ENCODE measurements around the gene CLEC16A. TPM values are rescaled to one million over a fixed set of nuclear protein-coding genes. Genes with fewer than 3 reads are reported as not detected.

CLEC16A gene
- total and polyA plus RNA-seq, 7 experiments from 2014 or later = 14.7 to 38.2 (median 31.8) TPM

DNA sequence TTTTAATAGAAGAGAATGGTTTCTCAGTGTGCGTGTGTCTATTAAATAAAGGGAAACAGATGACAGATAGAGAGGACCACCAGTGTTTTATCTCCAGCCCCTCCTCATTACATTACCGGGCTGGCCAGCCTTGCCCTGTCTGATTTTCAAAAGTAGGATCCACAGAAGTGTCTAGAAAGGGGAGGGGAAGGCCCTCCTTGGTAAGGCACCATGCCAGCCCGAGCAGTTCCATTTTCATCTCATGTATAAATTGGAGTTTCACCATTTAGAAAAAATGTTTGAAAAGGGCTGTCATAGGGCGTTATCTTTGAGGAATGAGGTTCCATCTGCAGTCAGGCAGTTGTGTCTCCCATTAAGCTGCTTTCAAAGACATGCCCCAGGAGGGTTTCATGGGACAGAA lies 214.9 kb downstream of the CLEC16A start:
- no peaks in the 10 kb centered on the region for H3K27me3 Mint-ChIP-seq
- POLR2A ChIA-PET = no interaction called here

DNA sequence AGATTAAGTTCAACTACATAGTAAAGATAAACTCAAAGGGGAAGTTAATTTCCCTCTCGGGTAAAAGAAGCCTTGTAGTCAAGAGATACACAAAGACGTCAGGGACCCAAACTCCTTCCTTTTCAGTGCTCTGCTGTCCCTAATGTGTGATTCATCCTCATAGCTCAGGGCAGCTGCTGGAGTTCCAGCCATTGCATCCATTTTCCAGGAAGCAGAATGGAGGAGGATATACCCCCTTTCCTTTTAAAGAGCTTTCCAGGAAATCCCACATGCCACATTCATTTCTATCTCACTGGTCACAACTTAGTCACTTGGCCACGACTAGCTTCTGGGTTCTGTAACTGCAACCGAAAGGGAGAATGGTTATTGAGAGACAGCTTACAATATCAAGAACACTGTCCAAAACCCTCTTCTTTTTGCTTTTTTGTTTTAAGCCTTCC lies 216.3 kb downstream of the CLEC16A start:
- CTCF ChIA-PET = no interaction called here
- Mint-ChIP-seq H3K36me3 (peaks cover 0 to 29% (median 3%) of the 10 kb centered on the region in 5 donors), H3K4me1 (peaks cover 0 to 75% (median 0%) of the 10 kb centered on the region in 7 donors), H3K27ac (peak overlapping the region in 2 of 9 donors; percentile 16 to 57), H3K9me3 (peaks cover 0 to 4% (median 0%) of the 10 kb centered on the region in 11 donors), H3K27me3 (no peaks in the 10 kb centered on the region), H3K4me3 (no peak overlapping the region)
- Histone ChIP-seq H3K9me3 (ENCODE audit: control insufficient read depth in 2 of 3, low read length in 3 of 3) (no peaks in the 10 kb centered on the region), H3K4me3 (ENCODE audit: low read length) (no peak overlapping the region), H3K36me3 (ENCODE audit: control insufficient read depth in 2 of 3, insufficient read depth in 3 of 3, low read length in 3 of 3) (peaks cover 0 to 5% (median 0%) of the 10 kb centered on the region in 3 experiments), H3K27ac (ENCODE audit: low read depth, low read length) (no peak overlapping the region), H3K4me1 (ENCODE audit: control insufficient read depth in 2 of 2, insufficient read depth in 2 of 2, low read length in 2 of 2) (no peaks in the 10 kb centered on the region), H3K27me3 (ENCODE audit: control insufficient read depth in 2 of 2, insufficient read depth in 2 of 2, low read length in 2 of 2) (no peaks in the 10 kb centered on the region)
- intact Hi-C loops (cut with micrococcal nuclease) = no loop called here
- POLR2A ChIA-PET = no interaction called here
- no peak for DNase-seq
- ATAC-seq = peak; percentile 20

More for the DNA sequence above, 214.9 kb downstream of the CLEC16A start:
- peaks cover 0 to 4% (median 0%) of the 10 kb centered on the region in 11 donors for H3K9me3 Mint-ChIP-seq
- Histone ChIP-seq H3K36me3 (ENCODE audit: control insufficient read depth in 2 of 3, insufficient read depth in 3 of 3, low read length in 3 of 3) (no peaks in the 10 kb centered on the region), H3K4me3 (ENCODE audit: low read length) (no peak overlapping the region), H3K4me1 (ENCODE audit: control insufficient read depth in 2 of 2, insufficient read depth in 2 of 2, low read length in 2 of 2) (no peaks in the 10 kb centered on the region), H3K27me3 (ENCODE audit: control insufficient read depth in 2 of 2, insufficient read depth in 2 of 2, low read length in 2 of 2) (no peaks in the 10 kb centered on the region), H3K27ac (ENCODE audit: low read depth, low read length) (no peak overlapping the region), H3K9me3 (ENCODE audit: control insufficient read depth in 2 of 3, low read length in 3 of 3) (no peaks in the 10 kb centered on the region)
- H3K4me3 Mint-ChIP-seq = no peak overlapping the region
- peak overlapping the region in 2 of 9 donors; percentile 9 to 30 for H3K27ac Mint-ChIP-seq
- H3K36me3 Mint-ChIP-seq = peaks cover 0 to 33% (median 3%) of the 10 kb centered on the region in 5 donors
- DNase-seq (no peak), ATAC-seq (no peak)
- intact Hi-C loops (cut with micrococcal nuclease) = no loop called here
- CTCF ChIA-PET = interaction anchor here (1.2 kb wide), 1 partner anchor 188 kb away, joined by 4 read pairs; no protein-coding TSS in a partner anchor
- peaks cover 0 to 74% (median 0%) of the 10 kb centered on the region in 7 donors for H3K4me1 Mint-ChIP-seq

DNA sequence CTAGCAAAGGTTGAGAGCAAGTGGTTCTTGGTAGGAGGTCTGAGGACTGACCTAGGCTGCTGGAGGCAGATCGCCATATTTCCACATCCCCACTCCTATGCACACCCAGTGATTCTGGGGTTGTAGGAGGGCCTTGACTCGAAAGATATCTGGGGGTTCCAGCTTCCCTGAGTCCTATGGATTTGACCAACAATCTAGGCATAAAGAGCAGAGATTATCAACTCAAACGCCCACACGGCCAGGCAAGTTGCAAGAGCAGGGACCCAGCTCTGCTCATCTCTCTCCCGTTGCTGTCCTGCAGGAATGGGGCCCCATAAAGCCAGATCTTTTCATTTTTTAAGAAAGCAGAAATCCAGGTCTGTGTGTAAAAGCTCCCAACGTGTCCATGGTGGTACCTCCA lies 217.1 kb downstream of the CLEC16A start:
- Mint-ChIP-seq H3K27me3 (no peaks in the 10 kb centered on the region), H3K27ac (peak overlapping the region in 5 of 9 donors; percentile 2 to 57 (median 16)), H3K36me3 (peaks cover 0 to 29% (median 3%) of the 10 kb centered on the region in 5 donors), H3K4me1 (peaks cover 0 to 77% (median 0%) of the 10 kb centered on the region in 7 donors), H3K4me3 (no peak overlapping the region), H3K9me3 (peaks cover 0 to 4% (median 0%) of the 10 kb centered on the region in 11 donors)
- H3K4me3 ChIP-seq (ENCODE audit: low read length) = no peak overlapping the region
- H3K27me3 ChIP-seq (ENCODE audit: control insufficient read depth in 2 of 2, insufficient read depth in 2 of 2, low read length in 2 of 2) = no peaks in the 10 kb centered on the region
- DNase-seq (no peak), ATAC-seq (no peak)
- ChIA-PET CTCF (no interaction called here), POLR2A (no interaction called here)
- peaks cover 0 to 12% (median 0%) of the 10 kb centered on the region in 3 experiments for H3K36me3 ChIP-seq (ENCODE audit: control insufficient read depth in 2 of 3, insufficient read depth in 3 of 3, low read length in 3 of 3)
- intact Hi-C loops (cut with micrococcal nuclease) = no loop called here
- H3K9me3 ChIP-seq (ENCODE audit: control insufficient read depth in 2 of 3, low read length in 3 of 3) = no peaks in the 10 kb centered on the region
- no peaks in the 10 kb centered on the region for H3K4me1 ChIP-seq (ENCODE audit: control insufficient read depth in 2 of 2, insufficient read depth in 2 of 2, low read length in 2 of 2)
- H3K27ac ChIP-seq (ENCODE audit: low read depth, low read length) = no peak overlapping the region

DNA sequence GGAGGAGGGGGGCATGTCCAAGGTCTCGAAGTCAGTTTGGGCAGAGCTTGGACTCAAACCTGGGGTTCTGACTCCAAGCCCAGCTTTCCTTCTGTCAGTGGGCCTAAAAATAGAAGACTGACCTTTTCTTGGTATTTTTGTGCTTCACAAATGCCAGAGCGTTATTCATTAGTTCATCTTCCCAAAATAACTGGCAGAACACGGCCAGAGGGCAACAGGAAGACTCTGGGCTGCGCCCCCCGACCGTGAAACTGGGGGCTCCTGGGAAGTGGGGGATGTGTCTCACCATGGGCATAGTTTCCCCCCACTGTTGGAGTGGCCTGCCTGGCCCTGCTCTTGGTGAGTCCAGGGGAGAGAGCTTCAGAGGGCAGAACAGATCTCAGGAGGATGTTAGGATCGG lies 217.6 kb downstream of the CLEC16A start:
- CTCF ChIA-PET = no interaction called here
- Histone ChIP-seq H3K36me3 (ENCODE audit: control insufficient read depth in 2 of 3, insufficient read depth in 3 of 3, low read length in 3 of 3) (peaks cover 0 to 17% (median 0%) of the 10 kb centered on the region in 3 experiments), H3K27me3 (ENCODE audit: control insufficient read depth in 2 of 2, insufficient read depth in 2 of 2, low read length in 2 of 2) (no peaks in the 10 kb centered on the region), H3K4me3 (ENCODE audit: low read length) (no peak overlapping the region), H3K4me1 (ENCODE audit: control insufficient read depth in 2 of 2, insufficient read depth in 2 of 2, low read length in 2 of 2) (no peaks in the 10 kb centered on the region), H3K9me3 (ENCODE audit: control insufficient read depth in 2 of 3, low read length in 3 of 3) (no peaks in the 10 kb centered on the region), H3K27ac (ENCODE audit: low read depth, low read length) (no peak overlapping the region)
- ATAC-seq (no peak), DNase-seq (no peak)
- Mint-ChIP-seq H3K27ac (peak overlapping the region in 2 of 9 donors; percentile 8 to 42), H3K36me3 (peaks cover 0 to 28% (median 3%) of the 10 kb centered on the region in 5 donors), H3K4me3 (no peak overlapping the region), H3K9me3 (peaks cover 0 to 4% (median 0%) of the 10 kb centered on the region in 11 donors), H3K27me3 (no peaks in the 10 kb centered on the region), H3K4me1 (peaks cover 0 to 77% (median 0%) of the 10 kb centered on the region in 7 donors)
- POLR2A ChIA-PET = no interaction called here
- intact Hi-C loops (cut with micrococcal nuclease) = no loop called here

DNA sequence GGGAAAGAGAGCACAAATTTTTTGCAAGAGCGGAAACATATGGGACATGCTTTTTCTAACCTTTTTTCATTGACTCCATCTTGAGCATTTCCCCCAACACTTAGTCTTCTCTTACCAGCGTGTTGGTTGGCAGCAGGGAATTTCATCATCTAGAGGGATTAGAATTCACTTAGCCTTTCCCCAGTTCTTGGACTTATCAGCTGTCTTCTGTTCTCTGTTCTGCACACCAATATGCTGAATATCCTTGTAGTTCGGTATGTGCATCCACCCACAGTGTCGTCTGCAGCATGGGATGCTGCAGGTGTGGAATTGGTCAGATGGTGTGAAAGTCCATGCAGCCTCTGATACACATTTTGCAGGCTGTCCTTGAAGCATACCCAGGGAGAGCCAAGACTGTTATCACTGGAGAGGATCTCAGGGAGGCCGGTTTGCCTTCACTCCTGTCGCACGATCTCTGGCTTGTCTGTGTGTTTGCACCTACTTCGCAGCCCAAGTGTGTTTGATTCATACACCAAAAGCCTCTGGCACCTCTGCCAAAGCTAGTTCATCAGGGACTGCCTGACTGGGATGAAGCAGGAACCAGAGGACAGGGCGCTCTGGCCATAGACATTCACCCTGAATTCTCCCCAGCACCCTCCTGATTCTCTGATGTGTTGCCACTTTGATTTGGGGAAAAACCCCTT lies 218.4 kb downstream of the CLEC16A start:
- ChIA-PET POLR2A (no interaction called here), CTCF (no interaction called here)
- Mint-ChIP-seq H3K27ac (peak overlapping the region in 5 of 9 donors; percentile 5 to 62 (median 46)), H3K27me3 (no peaks in the 10 kb centered on the region), H3K4me1 (peaks cover 0 to 69% (median 0%) of the 10 kb centered on the region in 7 donors), H3K9me3 (peaks cover 0 to 4% (median 0%) of the 10 kb centered on the region in 11 donors), H3K4me3 (no peak overlapping the region), H3K36me3 (peaks cover 0 to 35% (median 3%) of the 10 kb centered on the region in 5 donors)
- no peak for DNase-seq
- ATAC-seq = no peak
- intact Hi-C loops (cut with micrococcal nuclease) = no loop called here
- Histone ChIP-seq H3K27me3 (ENCODE audit: control insufficient read depth in 2 of 2, insufficient read depth in 2 of 2, low read length in 2 of 2) (no peaks in the 10 kb centered on the region), H3K9me3 (ENCODE audit: control insufficient read depth in 2 of 3, low read length in 3 of 3) (no peaks in the 10 kb centered on the region), H3K36me3 (ENCODE audit: control insufficient read depth in 2 of 3, insufficient read depth in 3 of 3, low read length in 3 of 3) (peaks cover 0 to 25% (median 0%) of the 10 kb centered on the region in 3 experiments), H3K4me1 (ENCODE audit: control insufficient read depth in 2 of 2, insufficient read depth in 2 of 2, low read length in 2 of 2) (no peaks in the 10 kb centered on the region), H3K4me3 (ENCODE audit: low read length) (no peak overlapping the region), H3K27ac (ENCODE audit: low read depth, low read length) (no peak overlapping the region)

DNA sequence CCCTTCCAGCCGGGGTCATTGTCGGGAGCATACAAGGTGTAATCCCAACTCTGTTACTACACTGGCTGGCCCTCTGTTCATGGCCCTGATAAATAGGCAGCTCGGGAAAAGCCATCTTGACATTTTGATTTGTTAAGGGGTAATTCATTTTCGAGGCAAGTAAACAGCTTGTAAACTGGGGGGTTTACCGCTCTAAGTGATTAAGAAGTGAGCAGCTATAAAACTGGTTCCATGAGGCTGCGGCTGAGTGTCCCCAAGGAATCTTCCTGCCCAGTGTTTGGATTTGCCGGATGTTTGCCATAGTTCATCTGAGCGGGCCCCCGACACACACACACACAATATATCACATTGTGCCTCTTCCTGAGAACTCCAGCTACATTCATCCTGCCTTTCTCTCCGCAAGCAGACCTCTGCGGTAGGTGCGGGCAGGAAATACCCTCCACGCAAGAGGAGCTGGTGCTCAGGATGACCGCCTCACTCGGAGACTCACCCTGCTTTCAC lies 219.4 kb downstream of the CLEC16A start:
- intact Hi-C loops (cut with micrococcal nuclease) = no loop called here
- H3K36me3 ChIP-seq (ENCODE audit: control insufficient read depth in 2 of 3, insufficient read depth in 3 of 3, low read length in 3 of 3) = peaks cover 0 to 36% (median 0%) of the 10 kb centered on the region in 3 experiments
- no peaks in the 10 kb centered on the region for H3K27me3 ChIP-seq (ENCODE audit: control insufficient read depth in 2 of 2, insufficient read depth in 2 of 2, low read length in 2 of 2)
- H3K4me1 ChIP-seq (ENCODE audit: control insufficient read depth in 2 of 2, insufficient read depth in 2 of 2, low read length in 2 of 2) = no peaks in the 10 kb centered on the region
- Mint-ChIP-seq H3K4me3 (no peak overlapping the region), H3K36me3 (peaks cover 0 to 42% (median 3%) of the 10 kb centered on the region in 5 donors), H3K27me3 (no peaks in the 10 kb centered on the region), H3K4me1 (peaks cover 0 to 69% (median 0%) of the 10 kb centered on the region in 7 donors), H3K27ac (peak overlapping the region in 3 of 9 donors; percentile 6 to 55 (median 46)), H3K9me3 (peaks cover 0 to 4% (median 0%) of the 10 kb centered on the region in 11 donors)
- H3K9me3 ChIP-seq (ENCODE audit: control insufficient read depth in 2 of 3, low read length in 3 of 3) = no peaks in the 10 kb centered on the region
- H3K27ac ChIP-seq (ENCODE audit: low read depth, low read length) = no peak overlapping the region
- ATAC-seq (no peak), DNase-seq (no peak)
- no peak overlapping the region for H3K4me3 ChIP-seq (ENCODE audit: low read length)
- ChIA-PET POLR2A (no interaction called here), CTCF (no interaction called here)
